Body of pancreas (tissue), 4 donors: ENCODE results near the gene USP5. TPM values are rescaled to one million over a fixed set of nuclear protein-coding genes. Genes with fewer than 3 reads are reported as not detected.
"Not testable (repeated sequence)": the region's sequence is repeated elsewhere in the genome, so short reads cannot be mapped to it uniquely, and the experiment has no call there.

Experiments used
- ATAC-seq: fragments of 150-250 bp; one replicate; pipeline ENCODE4 v1.9.1; 2016
- DNase-seq, 4 donors: peaks; one replicate each; pipeline ENCODE4 v3.0.0-alpha.2; 2019
- H3K27ac ChIP-seq, 4 donors: fragments of 200-600 bp; sonication (generic); 1 replicate in 3 of 4; 2 replicates in 1 of 4; pipeline versions ENCODE4 v1.5.1 to v1.6.1; 2016 to 2019; ENCODE audit warnings: mild to moderate bottlenecking in 1 of 4, mixed read lengths in 1 of 4, moderate library complexity in 1 of 4
- H3K27me3 ChIP-seq, 2 donors: fragments of 200-600 bp; sonication (generic); one replicate each; pipeline ENCODE4 v1.6.0; 2016; ENCODE audit warnings: mild to moderate bottlenecking in 1 of 2
- H3K36me3 ChIP-seq, 2 donors: fragments of 200-600 bp; sonication (generic); replicated peaks in 1 of 2; 2 replicates each; pipeline ENCODE4 v1.5.1; 2016; ENCODE audit warnings: low read depth in 2 of 2; ENCODE audit not compliant: insufficient read depth in 1 of 2
- H3K4me1 ChIP-seq: fragments of 200-600 bp; sonication (generic); one replicate; pipeline ENCODE4 v1.6.0; 2016
- H3K4me3 ChIP-seq, 2 donors: fragments of 200-600 bp; sonication (generic); 1 replicate in 1 of 2; 2 replicates in 1 of 2; pipeline ENCODE4 v1.5.1; 2016 to 2019
- H3K9me3 ChIP-seq, 3 donors: fragments of 200-600 bp; sonication (generic); 1 replicate in 2 of 3; 2 replicates in 1 of 3; pipeline ENCODE4 v1.5.1; 2016
- CTCF ChIP-seq, 7 experiments: fragments of 450-650 bp in 4 of 7; fragments of 200-600 bp in 3 of 7; sonication (generic) in 3 of 7; IDR thresholded peaks; one replicate each; pipeline ENCODE4 v1.5.1; 2016 to 2019; ENCODE audit warnings: antibody characterized with exemption in 7 of 7
- POLR2A ChIP-seq, 3 donors: fragments of 450-650 bp; IDR thresholded peaks; one replicate each; pipeline ENCODE4 v1.6.1; 2016; ENCODE audit warnings: antibody characterized with exemption in 3 of 3, mild to moderate bottlenecking in 2 of 3
- WGBS, 2 donors: methylation state at CpG; one replicate each; pipeline ENCODE4 v1.1.5; 2017; 5-methylcytosine and 5-hydroxymethylcytosine counted together
- intact Hi-C: fragments of 100-400 bp; cut with DNase I; formaldehyde crosslinking; loops from one replicate; pipeline ENCODE4 v1.15.1; 2023
- total RNA-seq, 2 donors: library from RNA; depleted of rRNA; stranded (reverse); fragments of >200 nt; gene quantifications; one replicate each; pipeline ENCODE4 v1.1.0, GENCODE V29; 2016

Gene USP5
- total RNA-seq, 2 donors from 2014 or later, result 18.2 to 60.6 TPM

DNA sequence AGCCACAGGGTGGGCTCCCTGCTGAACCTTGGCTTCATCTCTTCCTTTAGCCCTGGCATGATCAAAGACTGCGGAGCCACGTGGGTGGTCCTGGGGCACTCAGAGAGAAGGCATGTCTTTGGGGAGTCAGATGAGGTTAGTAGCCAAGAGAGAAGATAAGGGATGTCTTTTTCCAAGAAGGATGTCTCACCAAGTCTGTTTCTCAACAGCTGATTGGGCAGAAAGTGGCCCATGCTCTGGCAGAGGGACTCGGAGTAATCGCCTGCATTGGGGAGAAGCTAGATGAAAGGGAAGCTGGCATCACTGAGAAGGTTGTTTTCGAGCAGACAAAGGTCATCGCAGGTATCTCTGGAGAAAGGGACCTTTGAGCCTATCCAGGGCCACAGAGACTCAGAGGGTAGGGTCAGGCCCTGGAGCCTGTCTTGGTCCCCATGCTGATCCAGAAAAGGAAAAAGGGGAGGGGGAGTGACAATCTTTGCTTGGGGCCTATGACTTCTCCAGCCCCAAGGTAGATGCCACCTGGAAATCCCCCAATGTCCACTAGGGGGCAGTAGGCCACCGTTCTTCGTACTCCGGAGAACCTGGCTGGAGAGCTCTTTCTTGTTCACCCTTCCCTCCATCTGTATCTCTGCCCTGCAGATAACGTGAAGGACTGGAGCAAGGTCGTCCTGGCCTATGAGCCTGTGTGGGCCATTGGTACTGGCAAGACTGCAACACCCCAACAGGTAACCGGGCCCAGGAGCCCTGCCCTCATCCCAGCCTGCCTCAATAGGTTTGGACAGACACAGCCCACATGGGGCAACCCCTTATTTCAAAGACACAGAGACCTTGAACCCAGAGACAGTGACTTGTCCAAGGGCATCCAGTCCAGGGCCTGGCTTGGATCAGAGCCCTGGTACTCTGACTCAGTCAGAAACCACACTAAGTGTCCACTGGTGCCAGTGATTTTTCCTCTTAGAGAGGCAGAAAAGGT, 17.4 kb downstream of the USP5 start:
- no peaks in the 10 kb centered on the region for H3K9me3 ChIP-seq
- ATAC-seq (peak; percentile 25), DNase-seq (peak; percentile 86 to 90 (median 88))
- peaks cover 0 to 4% of the 10 kb centered on the region in 2 donors for H3K36me3 ChIP-seq
- no peaks in the 10 kb centered on the region for H3K27me3 ChIP-seq
- TF ChIP-seq CTCF (IDR thresholded peaks at IDR 0.05) (peak; percentile 86 to 95 (median 92)), POLR2A (IDR thresholded peaks at IDR 0.05) (no peak)
- 23 to 27% methylated on average over 12 of the region's 12 CpGs for WGBS, 2 donors
- peaks cover 47% of the 10 kb centered on the region for H3K4me1 ChIP-seq
- intact Hi-C loops, result no loop called here
- no peak overlapping the region for H3K4me3 ChIP-seq
- peak overlapping the region in 3 of 4 donors; percentile 20 to 96 (median 83) for H3K27ac ChIP-seq

GRCh38 chr12:6870304-6870703, 18.4 kb downstream of the USP5 start:
- H3K27me3 ChIP-seq, H3K9me3 ChIP-seq, H3K36me3 ChIP-seq, DNase-seq, H3K4me3 ChIP-seq, ATAC-seq, intact Hi-C loops, H3K27ac ChIP-seq: not testable (repeated sequence)
- H3K4me1 ChIP-seq, result peaks cover 47% of the 10 kb centered on the region
- WGBS, 2 donors, result 54% methylated on average over 4 of the region's 4 CpGs

GRCh38 chr12:6871052-6871957, 19.4 kb downstream of the USP5 start:
- Histone ChIP-seq H3K4me3 (no peak overlapping the region), H3K27ac (peak overlapping the region in 2 of 4 donors; percentile 54 to 82), H3K9me3 (no peaks in the 10 kb centered on the region), H3K4me1 (peaks cover 47% of the 10 kb centered on the region), H3K27me3 (no peaks in the 10 kb centered on the region), H3K36me3 (peaks cover 0 to 4% of the 10 kb centered on the region in 2 donors)
- no peak for DNase-seq
- intact Hi-C loops, result no loop called here
- ATAC-seq, result no peak
- WGBS, 2 donors, result 59 to 69% methylated on average over 3 to 12 of the region's 12 CpGs
- no peak for TF ChIP-seq CTCF (IDR thresholded peaks at IDR 0.05)
- peak in 1 of 3 donors; percentile 7 for TF ChIP-seq POLR2A (IDR thresholded peaks at IDR 0.05)

DNA sequence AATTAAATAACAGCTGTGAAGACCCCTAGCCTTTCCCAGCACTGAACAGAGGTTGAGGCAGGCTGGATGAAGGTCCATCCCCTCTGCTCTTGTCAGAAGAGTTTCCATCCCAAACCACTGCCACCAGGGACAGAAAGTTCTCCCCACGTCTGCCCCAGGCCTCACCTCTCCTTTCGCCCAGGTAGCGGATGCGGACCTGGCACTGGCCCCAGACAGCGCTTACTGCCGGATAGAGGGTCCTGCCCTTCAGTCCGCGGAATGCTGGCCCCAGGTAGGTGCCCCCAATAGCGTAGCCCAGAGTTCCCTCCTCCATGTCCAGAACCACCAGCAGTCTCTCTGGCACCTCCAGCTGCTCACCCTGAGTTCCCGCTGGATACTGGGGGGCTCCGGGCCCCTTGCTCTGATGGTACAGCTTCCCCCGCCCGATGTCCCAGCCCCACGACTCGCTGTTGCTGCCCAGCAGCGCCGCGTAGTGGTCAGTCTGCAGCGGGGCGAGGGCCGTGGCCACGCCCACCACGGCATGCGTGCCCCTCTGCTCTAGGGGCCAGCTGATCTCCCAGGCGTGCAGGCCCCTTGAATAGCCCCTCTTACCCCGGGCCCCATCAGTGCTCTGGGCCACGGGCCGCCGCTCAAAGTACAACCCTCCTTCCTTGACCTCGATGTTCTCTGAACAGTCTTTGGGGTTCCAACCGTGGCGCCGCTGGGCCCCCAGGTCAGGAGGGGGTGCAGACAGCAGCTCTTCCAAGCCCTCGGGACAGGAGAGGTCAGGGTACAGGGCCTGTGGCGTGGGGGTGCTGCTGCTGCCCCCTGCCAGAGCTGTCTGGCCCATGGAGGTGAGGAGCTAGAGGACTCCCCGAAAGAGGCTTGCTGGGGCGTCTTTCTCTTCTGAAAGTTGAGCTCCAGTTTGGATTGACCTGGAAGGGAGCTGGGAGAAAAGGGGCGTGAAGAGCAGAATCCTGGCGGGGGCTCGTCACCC, 20.4 kb downstream of the USP5 start:
- DNase-seq, result peak; percentile 82 to 87 (median 84)
- Histone ChIP-seq H3K27ac (peak overlapping the region; percentile 8 to 82 (median 68)), H3K36me3 (peaks cover 0 to 4% of the 10 kb centered on the region in 2 donors), H3K9me3 (no peaks in the 10 kb centered on the region), H3K4me3 (peak overlapping the region; percentile 20 to 75), H3K27me3 (no peaks in the 10 kb centered on the region), H3K4me1 (peaks cover 40% of the 10 kb centered on the region)
- intact Hi-C loops, result no loop called here
- 0 to 1% methylated on average over 10 to 40 of the region's 40 CpGs for WGBS, 2 donors
- ATAC-seq, result peak; percentile 69
- peak; percentile 89 to 98 (median 94) for TF ChIP-seq CTCF (IDR thresholded peaks at IDR 0.05)
- TF ChIP-seq POLR2A (IDR thresholded peaks at IDR 0.05), result no peak
